Kidney epithelial cell (primary cell): ENCODE results near the gene ZDHHC14. TPM values are rescaled to one million over a fixed set of nuclear protein-coding genes. Genes with fewer than 3 reads are reported as not detected.

ENCODE experiments used
- DNase-seq: peaks from one replicate; pipeline ENCODE4 v3.0.0-alpha.2; 2010; ENCODE audit warnings: low read depth
- H3K27me3 ChIP-seq: 2 replicates; pipeline ENCODE4 v1.6.0; 2011; ENCODE audit warnings: low read length; ENCODE audit not compliant: control insufficient read depth, insufficient read depth
- H3K36me3 ChIP-seq: 2 replicates; pipeline ENCODE4 v1.5.1; 2011; ENCODE audit warnings: low read length; ENCODE audit not compliant: control insufficient read depth, insufficient read depth
- H3K4me3 ChIP-seq: 2 replicates; pipeline ENCODE4 v1.5.1; 2011; ENCODE audit warnings: low read depth, mild to moderate bottlenecking, control low read depth, low read length
- total RNA-seq: library from RNA; depleted of rRNA; stranded (reverse); fragments of >200 nt; gene quantifications from 2 replicates; pipeline ENCODE4 v1.2.3, GENCODE V29; 2015
- TF ChIP-seq, protein P1 (sequence below): IDR thresholded peaks from 2 replicates; pipeline ENCODE4 v1.5.1; 2011; ENCODE audit warnings: mild to moderate bottlenecking, moderate library complexity, low read length, control low read depth, inconsistent platforms; ENCODE audit not compliant: insufficient read depth, poor library complexity, severe bottlenecking

Gene ZDHHC14
- total RNA-seq, 1 donor from 2014 or later: 9.7 TPM

DNA sequence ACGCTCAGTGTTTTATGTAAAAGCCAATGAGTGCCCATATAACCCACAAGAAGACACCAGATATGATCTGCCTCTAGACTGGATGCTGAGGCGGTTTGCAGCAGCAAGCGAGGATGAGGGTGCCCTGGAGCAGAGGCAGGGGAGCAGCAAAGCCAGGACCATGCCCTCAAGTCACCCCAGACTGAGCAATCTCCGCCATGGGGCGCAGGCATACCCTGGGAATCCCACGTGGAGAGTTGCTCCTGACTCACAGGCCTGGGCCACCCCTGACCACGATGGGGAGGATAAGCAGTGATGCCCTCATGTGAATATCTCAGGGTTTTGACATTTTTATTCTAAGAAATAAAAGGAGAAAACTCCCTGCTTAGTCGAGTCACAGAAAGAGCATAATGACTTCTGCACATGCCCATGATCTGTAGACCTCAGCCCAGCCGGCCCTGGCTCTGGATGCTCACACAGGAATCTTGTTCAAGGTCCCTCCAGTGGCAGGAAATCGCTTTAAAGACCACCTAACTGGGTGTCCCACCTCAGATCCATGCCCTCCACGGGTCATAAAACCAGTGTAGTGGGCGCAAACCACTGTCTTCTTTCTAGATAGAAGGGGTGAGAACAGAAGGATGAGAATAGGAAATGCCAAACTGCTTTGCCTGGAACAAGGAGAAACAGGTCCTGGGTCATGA, 303.8 kb downstream of the ZDHHC14 start:
- Histone ChIP-seq H3K27me3 (peaks cover 5% of the 10 kb centered on the region), H3K36me3 (no peaks in the 10 kb centered on the region), H3K4me3 (no peak overlapping the region)
- DNase-seq: no peak
- TF ChIP-seq, protein P1, sequence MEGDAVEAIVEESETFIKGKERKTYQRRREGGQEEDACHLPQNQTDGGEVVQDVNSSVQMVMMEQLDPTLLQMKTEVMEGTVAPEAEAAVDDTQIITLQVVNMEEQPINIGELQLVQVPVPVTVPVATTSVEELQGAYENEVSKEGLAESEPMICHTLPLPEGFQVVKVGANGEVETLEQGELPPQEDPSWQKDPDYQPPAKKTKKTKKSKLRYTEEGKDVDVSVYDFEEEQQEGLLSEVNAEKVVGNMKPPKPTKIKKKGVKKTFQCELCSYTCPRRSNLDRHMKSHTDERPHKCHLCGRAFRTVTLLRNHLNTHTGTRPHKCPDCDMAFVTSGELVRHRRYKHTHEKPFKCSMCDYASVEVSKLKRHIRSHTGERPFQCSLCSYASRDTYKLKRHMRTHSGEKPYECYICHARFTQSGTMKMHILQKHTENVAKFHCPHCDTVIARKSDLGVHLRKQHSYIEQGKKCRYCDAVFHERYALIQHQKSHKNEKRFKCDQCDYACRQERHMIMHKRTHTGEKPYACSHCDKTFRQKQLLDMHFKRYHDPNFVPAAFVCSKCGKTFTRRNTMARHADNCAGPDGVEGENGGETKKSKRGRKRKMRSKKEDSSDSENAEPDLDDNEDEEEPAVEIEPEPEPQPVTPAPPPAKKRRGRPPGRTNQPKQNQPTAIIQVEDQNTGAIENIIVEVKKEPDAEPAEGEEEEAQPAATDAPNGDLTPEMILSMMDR: no peak

DNA sequence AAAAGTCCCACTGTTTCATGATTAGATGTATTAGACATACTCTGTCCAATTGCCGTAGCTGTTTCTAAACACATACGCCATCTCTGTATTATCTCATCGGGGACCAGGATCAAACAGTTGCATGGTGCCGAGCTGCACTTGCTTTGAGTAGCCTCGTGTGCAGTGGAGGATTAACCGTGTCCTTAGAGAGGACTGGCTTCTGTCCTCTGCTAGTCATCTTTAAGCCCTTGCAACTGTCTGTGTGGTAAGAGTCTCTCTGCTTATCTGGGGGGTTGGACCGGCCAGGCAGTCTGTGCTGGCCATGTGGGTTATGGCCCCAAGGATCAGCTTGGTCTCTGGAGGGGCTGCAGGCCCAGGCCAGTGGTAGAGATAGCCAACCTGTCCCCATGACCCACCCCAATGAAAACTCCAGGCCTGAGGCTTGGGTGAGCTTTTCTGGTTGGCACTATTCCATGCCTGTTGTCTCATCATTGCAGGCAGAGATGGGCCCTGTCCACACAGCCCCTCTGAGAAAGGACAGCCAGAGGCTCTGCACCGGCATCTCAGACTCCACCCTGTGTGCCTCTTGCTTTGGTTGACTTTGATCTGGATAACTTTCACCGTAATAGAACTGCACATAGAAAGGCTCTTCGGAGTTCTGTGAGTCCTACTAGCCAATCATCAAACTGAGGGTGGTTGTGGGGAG, 304.7 kb downstream of the ZDHHC14 start:
- TF ChIP-seq, protein P1: no peak
- no peaks in the 10 kb centered on the region for H3K36me3 ChIP-seq
- H3K27me3 ChIP-seq: peaks cover 5% of the 10 kb centered on the region
- no peak overlapping the region for H3K4me3 ChIP-seq
- no peak for DNase-seq

GRCh38 chr6:157688275-157688959, 307.4 kb downstream of the ZDHHC14 start:
- peaks cover 5% of the 10 kb centered on the region for H3K27me3 ChIP-seq
- DNase-seq: no peak
- no peak overlapping the region for H3K4me3 ChIP-seq
- no peaks in the 10 kb centered on the region for H3K36me3 ChIP-seq
- TF ChIP-seq, protein P1: no peak

DNA sequence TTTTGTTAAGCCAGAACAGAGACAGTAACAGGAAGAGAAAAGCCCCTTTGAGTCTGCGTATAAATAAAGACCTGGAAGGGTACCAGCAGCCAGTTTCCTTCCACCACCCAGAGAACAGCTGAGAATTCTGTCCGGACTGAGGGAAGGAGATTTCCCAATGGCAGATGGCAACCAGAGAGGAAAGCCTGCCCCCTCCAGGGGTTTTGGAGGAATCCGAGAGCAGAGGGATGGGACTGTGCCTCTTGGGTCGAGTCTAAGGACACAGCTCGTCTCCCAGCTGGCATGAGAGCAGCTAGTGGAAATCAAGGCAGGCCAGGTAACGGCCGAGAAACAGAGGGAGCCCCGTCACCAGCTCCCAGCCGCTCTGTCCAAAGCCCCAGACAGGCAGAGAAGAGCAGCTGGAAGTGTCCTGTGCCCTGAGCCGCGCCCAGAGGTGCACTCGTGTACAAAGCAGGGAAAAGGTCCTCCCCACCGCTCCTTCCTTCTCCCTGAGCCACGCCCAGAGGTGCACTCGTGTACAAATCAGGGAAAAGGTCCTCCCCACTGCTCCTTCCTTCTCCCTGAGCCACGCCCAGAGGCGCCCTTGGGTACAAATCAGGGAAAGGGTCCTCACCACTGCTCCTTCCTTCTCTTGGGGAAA, 308.1 kb downstream of the ZDHHC14 start:
- Histone ChIP-seq H3K4me3 (no peak overlapping the region), H3K27me3 (peaks cover 5% of the 10 kb centered on the region), H3K36me3 (no peaks in the 10 kb centered on the region)
- TF ChIP-seq, protein P1: no peak
- DNase-seq: no peak

- H3K4me3 ChIP-seq: no peak overlapping the region
- H3K36me3 ChIP-seq: no peaks in the 10 kb centered on the region
- no peak for DNase-seq
- TF ChIP-seq, protein P1: no peak
- peaks cover 7% of the 10 kb centered on the region for H3K27me3 ChIP-seq
These were observed 308.9 kb downstream of the ZDHHC14 start for GRCh38 chr6:157689875-157690274.
